Measurements from ENCODE around the gene DAB2.

Gene DAB2

DNA sequence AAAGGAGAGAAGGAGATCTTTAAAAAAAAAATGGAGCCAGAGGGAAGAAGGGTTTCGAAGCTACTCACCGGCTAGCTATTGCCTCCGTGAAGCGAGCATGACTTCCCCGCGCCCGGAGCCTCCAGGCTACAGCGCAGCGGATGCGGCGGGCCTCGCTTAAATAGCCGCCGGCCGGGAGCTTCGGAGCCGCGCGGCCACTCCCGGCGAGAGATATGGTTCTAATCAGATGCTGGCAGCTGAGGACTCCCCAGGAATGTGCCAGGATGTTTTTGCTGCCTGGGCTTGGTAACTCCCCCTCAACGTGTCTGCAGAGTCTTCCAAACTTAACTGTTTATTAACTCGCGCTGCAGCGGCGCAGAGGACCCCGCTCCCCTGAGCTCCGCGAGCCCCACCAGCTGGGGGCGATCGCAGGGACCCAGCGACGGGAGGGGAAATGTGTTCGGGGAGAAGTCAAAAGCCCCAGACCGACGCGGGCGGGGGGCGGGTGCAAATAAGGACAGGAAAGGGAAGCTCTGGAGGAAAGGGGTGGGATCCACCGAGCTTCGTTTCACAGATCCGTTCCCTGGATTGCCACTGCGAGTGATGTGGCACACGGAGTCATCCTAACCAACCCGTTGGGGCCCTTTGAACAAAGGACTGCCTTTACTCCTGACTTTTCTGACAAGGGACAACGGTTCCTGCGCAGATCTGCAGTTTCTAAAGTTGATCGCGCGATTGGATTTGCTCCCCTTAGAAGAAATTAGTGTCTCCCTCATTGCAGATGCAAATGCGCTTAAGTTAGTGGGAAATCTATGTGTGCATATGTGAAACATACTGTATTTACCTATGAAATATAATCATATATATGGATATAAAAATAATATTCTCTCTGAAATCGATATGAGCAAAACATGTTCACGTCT, at the start of gene DAB2:
Gene DAB2 (minus strand): TSS at position 245 of the 902 bp plus-strand sequence. CDS start 30,660 bp downstream, outside the sequence.
- DNase-seq (ENCODE audit: low read depth), result no peak

DNA sequence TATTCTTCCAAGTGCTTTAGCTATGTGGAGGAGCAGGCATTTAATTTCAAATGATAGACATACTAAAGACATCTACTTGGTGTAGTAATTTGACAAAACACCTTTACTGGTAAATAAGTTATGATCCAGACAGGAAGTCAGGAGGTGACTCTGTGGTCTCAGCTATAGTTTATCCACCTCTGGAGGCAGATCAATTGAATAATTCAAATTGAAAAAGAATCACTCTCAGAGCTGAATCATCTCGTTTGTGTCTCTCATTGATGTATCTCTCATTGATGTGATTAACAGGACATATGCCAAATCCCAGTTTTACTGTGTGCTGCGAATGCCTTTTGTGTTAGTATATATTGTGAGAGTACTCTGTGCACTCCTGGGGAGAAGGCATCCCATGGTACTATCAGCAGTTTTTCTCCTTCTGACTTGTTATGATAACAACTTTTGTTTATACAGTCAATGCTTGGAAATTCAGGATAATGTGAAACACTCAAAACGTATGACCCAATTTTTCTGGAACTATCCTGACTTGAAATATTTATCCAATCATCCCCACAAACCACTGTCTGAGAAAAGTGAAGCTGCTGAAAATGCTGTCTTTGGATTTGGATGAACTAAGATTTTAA, 48.5 kb upstream of the DAB2 start:
- peak; percentile 57 for DNase-seq (ENCODE audit: low read depth)

GRCh38 chr5:39471836-39472508, 47.2 kb upstream of the DAB2 start:
- DNase-seq (ENCODE audit: low read depth), result no peak

GRCh38 chr5:39470811-39471210, 46.0 kb upstream of the DAB2 start:
- no peak for DNase-seq (ENCODE audit: low read depth)

DNA sequence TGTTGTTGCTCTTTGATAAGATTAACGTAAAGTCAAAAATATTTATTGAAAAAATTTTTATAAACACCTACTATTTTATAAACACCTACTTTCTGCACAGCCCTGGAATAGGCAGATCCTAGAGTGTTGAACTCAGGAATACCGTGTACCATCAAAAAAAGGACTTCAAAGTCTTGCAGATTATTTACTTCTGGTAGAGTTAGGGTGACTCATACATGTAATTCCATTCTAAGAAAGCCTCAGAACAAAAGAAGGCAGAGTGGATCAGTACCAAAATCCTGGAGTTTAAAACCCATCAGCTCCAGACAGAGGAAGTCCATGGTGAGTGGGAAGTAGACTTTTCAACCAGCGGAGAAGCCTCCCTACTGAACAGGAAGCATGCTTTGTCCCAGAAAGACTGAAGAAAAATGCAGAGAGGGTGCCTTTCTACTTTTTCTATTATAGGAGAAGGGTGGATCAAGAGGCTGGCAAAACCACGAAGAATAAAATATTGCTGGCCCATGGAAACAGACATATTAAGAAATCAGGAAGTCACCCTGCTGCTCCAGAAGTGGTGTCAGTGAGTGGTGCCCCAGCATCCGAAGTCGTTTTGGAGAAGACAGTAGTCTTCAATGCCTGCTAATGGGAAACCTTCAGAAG, 45.1 kb upstream of the DAB2 start:
- DNase-seq (ENCODE audit: low read depth), result no peak

- no peak for DNase-seq (ENCODE audit: low read depth)
These were observed 44.4 kb upstream of the DAB2 start for GRCh38 chr5:39469176-39469575.

DNA sequence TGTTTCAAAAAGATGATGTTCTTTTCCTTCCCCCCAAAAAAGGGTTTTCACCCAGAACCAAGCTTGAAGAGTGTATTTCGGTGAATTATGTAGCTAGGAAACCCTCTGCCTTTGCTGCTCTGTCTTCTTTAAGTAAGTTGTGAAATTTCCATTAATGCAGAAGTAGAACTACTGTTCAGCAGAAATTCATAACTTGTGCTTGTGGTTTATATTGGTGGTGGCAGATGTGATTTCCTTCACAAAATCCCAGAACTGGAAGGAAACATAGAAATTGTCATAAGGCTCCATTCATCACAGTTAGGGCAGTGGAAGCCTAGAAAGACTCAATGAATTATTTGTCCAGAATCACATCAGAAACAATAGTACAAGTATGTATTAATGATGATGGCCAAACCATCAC, 42.1 kb upstream of the DAB2 start:
- no peak for DNase-seq (ENCODE audit: low read depth)

DNA sequence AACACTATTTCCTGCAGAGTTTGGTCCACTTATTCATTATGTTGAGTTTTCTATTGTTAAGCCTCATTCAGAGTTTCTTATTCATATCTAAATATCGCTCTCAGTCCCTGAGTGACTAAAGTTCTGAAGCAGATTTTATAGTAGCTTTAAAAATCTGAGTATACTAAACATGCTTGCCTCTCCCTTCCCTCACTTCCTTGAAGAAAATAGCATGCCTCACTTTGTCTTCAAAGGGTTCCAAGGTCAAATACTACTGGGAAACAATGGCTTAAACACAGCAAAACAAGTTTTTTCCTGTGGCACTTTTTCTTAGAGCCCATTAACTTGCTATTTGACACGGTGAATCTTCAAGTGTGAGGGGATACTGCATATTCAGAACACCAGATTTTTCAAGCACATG, 41.1 kb upstream of the DAB2 start:
- DNase-seq (ENCODE audit: low read depth), result no peak

DNA sequence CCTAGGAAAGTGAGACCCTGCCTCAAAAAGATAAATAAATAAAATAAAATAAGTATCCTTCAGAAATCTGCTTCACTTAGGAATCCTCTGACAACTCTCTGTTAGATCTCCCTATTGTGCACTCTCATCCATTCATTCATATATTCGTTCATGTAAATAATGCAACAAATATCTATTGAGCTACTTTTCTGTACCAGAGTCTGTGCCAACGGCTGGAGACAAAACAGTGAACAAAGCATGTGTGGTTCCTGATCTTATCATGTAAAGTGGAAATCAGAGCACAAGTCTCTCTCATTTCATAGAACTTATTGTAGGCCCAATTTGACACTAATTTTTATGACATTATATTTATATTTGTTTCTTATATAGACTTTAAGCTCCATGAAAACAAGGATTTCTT, 40.3 kb upstream of the DAB2 start:
- no peak for DNase-seq (ENCODE audit: low read depth)

DNA sequence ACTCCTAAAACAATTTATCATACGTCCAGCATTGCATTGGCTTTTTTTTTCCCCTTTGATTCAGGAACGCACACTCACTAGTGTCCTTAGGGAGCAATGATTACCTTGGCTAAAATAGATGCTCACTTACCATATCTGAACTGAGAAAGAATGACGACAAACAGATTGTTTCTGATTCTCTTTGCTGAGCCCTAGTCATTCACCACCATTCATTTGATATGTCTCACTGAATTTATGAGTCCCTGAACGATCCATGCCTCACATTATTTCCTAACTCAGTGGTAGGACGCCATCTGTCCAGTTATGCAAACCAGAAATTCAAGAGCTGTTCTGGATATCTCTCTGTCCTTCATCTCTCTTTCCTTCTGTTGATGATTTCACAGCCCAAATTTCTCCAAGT, 39.3 kb upstream of the DAB2 start:
- no peak for DNase-seq (ENCODE audit: low read depth)

DNA sequence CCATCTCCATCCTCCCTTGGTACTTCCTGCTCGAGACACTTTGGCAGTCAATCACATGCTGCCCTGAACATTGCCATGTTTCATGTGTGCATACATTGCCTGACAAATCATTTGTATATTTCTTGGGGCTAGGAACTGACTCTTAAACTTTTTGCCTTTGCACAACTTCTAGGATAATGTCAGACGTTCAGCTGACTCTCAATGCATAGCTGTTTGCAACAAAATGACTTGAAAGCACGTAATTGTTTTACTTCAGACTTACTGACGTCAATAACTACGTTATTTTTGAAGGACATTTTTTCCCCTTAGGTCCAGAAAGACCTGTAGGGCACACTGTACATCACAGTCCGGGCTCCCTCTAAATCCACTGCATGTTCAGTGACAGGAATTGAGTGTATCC, 37.4 kb upstream of the DAB2 start:
- no peak for DNase-seq (ENCODE audit: low read depth)

- DNase-seq (ENCODE audit: low read depth), result no peak
These were observed 36.4 kb upstream of the DAB2 start for GRCh38 chr5:39461007-39461682.

DNA sequence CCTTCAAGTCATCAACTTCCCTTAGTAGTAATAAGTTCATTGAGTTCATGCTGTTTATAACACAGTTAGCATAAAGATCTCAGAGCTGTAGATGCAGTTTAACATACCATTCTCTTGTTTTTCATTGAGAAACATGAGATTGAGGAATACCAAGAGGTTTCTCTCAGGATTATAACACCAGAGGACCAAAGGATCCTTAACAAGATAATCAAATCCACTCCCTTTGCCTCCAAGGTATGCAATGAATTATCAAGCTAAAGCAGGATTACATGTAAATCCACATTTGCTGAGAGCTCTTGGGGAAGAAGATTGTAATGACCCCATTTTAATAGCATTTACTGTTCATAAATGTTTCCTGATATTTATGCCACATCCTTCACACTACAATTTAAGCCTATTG, 35.1 kb upstream of the DAB2 start:
- no peak for DNase-seq (ENCODE audit: low read depth)

DNA sequence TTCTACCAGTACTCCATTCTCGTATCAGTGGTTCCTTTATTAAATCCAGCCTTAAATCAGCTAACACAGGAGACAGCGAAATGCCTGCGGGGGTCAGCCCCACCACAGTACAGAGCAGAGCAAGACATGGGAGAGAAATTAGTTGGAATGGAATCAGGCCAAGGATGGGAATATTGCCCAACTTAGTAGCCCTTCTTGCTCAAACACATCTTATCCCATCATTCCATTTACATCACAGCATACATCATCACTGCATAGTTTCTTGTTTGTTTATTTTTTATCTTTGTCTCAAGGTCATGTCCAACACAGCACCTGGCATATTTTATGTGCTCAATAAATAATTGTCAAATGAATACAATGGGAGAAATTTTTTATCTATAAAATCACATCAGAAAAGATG, 34.3 kb upstream of the DAB2 start:
- DNase-seq (ENCODE audit: low read depth), result no peak

DNA sequence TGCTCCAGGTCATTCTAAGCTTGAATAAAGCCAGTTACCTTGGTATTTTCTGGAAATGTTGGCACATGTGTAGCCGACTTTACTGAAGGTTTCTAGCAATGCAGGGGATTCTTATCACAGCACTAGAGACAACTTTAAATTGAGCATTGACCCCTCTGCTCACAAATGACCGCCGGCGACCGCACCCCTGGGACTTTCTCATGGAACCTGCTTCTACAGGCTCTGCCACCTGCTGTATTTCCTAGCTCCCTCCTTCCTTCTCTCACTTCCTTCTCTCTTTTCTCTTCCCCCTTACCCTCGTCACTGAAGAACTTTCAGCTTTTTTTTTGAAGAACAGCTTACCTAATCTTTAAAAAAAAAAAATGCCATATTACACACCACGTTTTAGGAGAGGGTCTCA, 30.9 kb upstream of the DAB2 start:
- DNase-seq (ENCODE audit: low read depth), result no peak

DNA sequence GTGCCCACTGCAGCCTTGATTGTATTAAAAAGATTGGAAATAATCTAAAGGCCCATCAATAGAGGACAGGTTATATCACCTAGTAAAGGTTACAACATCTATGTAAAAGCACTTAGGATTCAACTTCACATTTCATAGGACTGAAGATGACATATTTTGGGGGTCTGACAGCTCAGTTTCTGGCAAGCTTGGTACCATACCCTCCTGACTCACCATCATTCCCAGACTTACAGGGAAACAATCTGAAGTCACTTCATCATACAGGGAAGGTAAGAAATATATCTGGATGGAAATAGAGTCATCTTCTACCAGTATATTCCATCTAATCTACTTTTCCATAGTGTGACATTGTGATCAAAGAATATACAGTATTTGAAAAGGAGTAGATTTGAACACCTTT, 28.8 kb upstream of the DAB2 start:
- DNase-seq (ENCODE audit: low read depth), result no peak

- no peak for DNase-seq (ENCODE audit: low read depth)
These were observed 28.1 kb upstream of the DAB2 start for GRCh38 chr5:39452846-39453245.

DNA sequence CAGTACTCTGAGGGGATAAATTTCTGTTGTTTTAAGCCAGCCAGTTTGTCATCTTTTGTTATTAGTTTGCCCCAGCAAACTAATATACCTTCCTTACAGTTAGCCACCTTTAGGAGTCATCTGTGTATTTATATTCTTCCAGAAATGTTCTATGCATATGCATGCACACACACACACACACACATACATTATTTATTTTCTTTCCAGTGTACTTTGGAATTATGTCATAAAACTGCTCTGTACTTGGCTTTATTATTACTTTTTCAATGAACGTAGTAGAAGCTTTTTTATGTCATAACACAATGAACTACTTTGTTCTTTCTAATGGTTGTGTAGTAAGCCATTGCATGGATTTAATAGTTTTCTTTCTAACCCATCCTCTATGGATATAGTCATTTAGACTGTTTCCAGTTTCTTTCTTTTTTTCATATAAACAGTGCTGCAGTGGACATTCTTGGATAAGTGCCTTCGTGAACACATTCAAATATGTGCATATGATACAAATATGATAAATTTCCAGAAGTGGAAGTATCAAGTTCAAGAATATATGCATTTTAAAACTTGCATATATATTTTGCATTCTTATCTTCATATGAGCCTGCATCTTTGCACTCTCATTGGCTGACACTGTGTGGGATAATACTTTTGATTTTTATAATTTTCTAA, 26.6 kb upstream of the DAB2 start:
- DNase-seq (ENCODE audit: low read depth), result no peak

- no peak for DNase-seq (ENCODE audit: low read depth)
These were observed 25.7 kb upstream of the DAB2 start for GRCh38 chr5:39450487-39450886.

DNA sequence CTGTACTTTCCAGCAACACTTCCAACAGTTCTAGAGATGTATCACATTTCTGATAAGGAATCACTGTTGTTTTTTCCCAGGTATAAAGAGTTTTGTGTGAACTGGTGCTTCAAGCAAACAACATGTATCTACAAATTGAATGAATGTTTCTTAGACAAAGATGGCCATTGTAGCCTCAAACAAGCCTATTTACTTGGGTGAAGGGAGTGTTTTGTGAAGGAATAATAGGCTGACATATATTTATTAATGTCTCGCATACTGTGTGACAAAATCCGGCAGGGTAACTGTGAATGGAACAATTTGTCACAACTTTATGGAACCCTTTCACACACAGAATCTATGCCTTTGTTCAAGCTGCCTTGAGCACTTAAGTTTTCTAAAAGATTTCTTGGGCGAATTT, 24.8 kb upstream of the DAB2 start:
- no peak for DNase-seq (ENCODE audit: low read depth)

GRCh38 chr5:39448506-39449128, 23.8 kb upstream of the DAB2 start:
- no peak for DNase-seq (ENCODE audit: low read depth)
